ENCODE measurements around the gene RXRG. TPM values are rescaled to one million over a fixed set of nuclear protein-coding genes. Genes with fewer than 3 reads are reported as not detected.

The RXRG gene
- total RNA-seq, 1 experiment from 2014 or later: not detected

DNA sequence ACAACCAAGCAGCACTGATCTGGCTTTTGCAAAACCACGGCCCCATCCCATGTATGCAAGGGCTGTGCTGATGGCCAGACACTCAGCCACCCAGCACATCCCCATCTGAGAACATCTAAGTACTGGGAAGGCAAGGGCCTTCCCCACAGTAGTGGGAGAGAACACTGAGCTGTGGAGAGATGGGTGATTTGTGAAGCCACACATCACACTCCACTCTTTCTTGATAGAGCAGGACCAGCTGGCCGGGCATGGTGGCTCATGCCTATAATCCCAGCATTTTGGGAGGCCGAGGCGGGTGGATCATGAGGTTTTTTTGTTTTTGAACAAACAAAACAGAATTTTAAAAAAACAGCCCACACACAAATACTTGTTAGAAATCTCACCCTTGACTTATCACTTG, 28.2 kb upstream of the RXRG start:
- H3K36me3 Mint-ChIP-seq: no peaks in the 10 kb centered on the region
- no peak overlapping the region for H3K27ac Mint-ChIP-seq
- peaks cover 2% of the 10 kb centered on the region; the same call in 1 of the 2 replicates for H3K27me3 Mint-ChIP-seq (ENCODE audit: low read depth)
- CTCF ChIA-PET: no interaction called here
- ATAC-seq (no peak), DNase-seq (ENCODE audit: low spot score) (no peak)
- POLR2A ChIA-PET: no interaction called here
- H3K4me1 Mint-ChIP-seq: peaks cover 15% of the 10 kb centered on the region
- H3K4me3 Mint-ChIP-seq: no peak overlapping the region
- TF ChIP-seq TEAD1 (CRISPR knock-in tag; IDR thresholded peaks at IDR 0.05) (no peak), OVOL2 (CRISPR knock-in tag; IDR thresholded peaks at IDR 0.05; ENCODE audit: borderline replicate concordance) (no peak)
- H3K9me3 Mint-ChIP-seq: peaks cover 1% of the 10 kb centered on the region; the same call in 1 of the 2 replicates

DNA sequence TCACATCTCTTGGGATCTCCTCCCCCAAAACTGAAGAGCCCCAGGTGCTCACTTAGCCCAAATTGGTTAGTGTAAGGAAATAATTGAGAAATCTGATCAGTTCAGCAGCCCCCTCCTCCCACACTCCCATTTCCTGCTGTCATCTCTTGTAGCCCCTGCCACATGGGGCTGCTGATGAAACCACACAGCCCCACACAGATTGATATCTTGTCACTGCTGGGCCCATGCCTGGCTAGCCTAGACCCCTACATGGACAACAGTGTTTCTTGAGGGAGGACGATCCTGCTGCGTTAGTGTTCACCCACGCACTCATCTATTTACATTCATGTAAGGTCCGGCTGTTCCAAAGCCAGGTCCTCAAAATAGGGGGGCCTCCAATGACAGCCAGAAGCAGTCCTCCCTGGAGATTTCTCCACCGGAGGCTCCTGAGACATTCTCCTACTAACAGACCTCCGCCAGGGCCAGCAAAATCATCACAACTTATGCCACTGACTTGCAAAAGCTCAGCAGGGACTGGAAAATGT, 23.9 kb upstream of the RXRG start:
- no peak for ATAC-seq
- ChIA-PET CTCF (no interaction called here), POLR2A (no interaction called here)
- peaks cover 2% of the 10 kb centered on the region; the same call in 1 of the 2 replicates for H3K27me3 Mint-ChIP-seq (ENCODE audit: low read depth)
- H3K27ac Mint-ChIP-seq: no peak overlapping the region
- TF ChIP-seq OVOL2 (CRISPR knock-in tag; IDR thresholded peaks at IDR 0.05; ENCODE audit: borderline replicate concordance): no peak
- TF ChIP-seq HMGA2 (CRISPR knock-in tag; IDR thresholded peaks at IDR 0.05): no peak
- TF ChIP-seq, protein P1, sequence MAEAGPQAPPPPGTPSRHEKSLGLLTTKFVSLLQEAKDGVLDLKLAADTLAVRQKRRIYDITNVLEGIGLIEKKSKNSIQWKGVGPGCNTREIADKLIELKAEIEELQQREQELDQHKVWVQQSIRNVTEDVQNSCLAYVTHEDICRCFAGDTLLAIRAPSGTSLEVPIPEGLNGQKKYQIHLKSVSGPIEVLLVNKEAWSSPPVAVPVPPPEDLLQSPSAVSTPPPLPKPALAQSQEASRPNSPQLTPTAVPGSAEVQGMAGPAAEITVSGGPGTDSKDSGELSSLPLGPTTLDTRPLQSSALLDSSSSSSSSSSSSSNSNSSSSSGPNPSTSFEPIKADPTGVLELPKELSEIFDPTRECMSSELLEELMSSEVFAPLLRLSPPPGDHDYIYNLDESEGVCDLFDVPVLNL (CRISPR knock-in tag; IDR thresholded peaks at IDR 0.05; ENCODE audit: borderline replicate concordance, low read depth): no peak
- TF ChIP-seq FOXP1 (CRISPR knock-in tag; IDR thresholded peaks at IDR 0.05; ENCODE audit: borderline replicate concordance): no peak
- TF ChIP-seq ZNF671 (CRISPR knock-in tag; IDR thresholded peaks at IDR 0.05): no peak
- TF ChIP-seq, protein P2, sequence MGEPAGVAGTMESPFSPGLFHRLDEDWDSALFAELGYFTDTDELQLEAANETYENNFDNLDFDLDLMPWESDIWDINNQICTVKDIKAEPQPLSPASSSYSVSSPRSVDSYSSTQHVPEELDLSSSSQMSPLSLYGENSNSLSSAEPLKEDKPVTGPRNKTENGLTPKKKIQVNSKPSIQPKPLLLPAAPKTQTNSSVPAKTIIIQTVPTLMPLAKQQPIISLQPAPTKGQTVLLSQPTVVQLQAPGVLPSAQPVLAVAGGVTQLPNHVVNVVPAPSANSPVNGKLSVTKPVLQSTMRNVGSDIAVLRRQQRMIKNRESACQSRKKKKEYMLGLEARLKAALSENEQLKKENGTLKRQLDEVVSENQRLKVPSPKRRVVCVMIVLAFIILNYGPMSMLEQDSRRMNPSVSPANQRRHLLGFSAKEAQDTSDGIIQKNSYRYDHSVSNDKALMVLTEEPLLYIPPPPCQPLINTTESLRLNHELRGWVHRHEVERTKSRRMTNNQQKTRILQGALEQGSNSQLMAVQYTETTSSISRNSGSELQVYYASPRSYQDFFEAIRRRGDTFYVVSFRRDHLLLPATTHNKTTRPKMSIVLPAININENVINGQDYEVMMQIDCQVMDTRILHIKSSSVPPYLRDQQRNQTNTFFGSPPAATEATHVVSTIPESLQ (CRISPR knock-in tag; IDR thresholded peaks at IDR 0.05): no peak
- TF ChIP-seq, protein P3, sequence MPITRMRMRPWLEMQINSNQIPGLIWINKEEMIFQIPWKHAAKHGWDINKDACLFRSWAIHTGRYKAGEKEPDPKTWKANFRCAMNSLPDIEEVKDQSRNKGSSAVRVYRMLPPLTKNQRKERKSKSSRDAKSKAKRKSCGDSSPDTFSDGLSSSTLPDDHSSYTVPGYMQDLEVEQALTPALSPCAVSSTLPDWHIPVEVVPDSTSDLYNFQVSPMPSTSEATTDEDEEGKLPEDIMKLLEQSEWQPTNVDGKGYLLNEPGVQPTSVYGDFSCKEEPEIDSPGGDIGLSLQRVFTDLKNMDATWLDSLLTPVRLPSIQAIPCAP (CRISPR knock-in tag; IDR thresholded peaks at IDR 0.05): no peak
- no peak for TF ChIP-seq TP53 (CRISPR knock-in tag; IDR thresholded peaks at IDR 0.05)
- TF ChIP-seq NR2C2 (CRISPR knock-in tag; IDR thresholded peaks at IDR 0.05): no peak
- no peak for TF ChIP-seq TCF7 (CRISPR knock-in tag; IDR thresholded peaks at IDR 0.05; ENCODE audit: low read depth)
- TF ChIP-seq, protein P4, sequence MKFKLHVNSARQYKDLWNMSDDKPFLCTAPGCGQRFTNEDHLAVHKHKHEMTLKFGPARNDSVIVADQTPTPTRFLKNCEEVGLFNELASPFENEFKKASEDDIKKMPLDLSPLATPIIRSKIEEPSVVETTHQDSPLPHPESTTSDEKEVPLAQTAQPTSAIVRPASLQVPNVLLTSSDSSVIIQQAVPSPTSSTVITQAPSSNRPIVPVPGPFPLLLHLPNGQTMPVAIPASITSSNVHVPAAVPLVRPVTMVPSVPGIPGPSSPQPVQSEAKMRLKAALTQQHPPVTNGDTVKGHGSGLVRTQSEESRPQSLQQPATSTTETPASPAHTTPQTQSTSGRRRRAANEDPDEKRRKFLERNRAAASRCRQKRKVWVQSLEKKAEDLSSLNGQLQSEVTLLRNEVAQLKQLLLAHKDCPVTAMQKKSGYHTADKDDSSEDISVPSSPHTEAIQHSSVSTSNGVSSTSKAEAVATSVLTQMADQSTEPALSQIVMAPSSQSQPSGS (CRISPR knock-in tag; IDR thresholded peaks at IDR 0.05; ENCODE audit: borderline replicate concordance, low read depth): no peak
- no peak for TF ChIP-seq NFE2L1 (CRISPR knock-in tag; IDR thresholded peaks at IDR 0.05)
- TF ChIP-seq TEAD4 (CRISPR knock-in tag; IDR thresholded peaks at IDR 0.05): no peak
- TF ChIP-seq, protein P5, sequence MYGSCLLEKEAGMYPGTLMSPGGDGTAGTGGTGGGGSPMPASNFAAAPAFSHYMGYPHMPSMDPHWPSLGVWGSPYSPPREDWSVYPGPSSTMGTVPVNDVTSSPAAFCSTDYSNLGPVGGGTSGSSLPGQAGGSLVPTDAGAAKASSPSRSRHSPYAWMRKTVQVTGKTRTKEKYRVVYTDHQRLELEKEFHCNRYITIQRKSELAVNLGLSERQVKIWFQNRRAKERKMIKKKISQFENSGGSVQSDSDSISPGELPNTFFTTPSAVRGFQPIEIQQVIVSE (CRISPR knock-in tag; IDR thresholded peaks at IDR 0.05; ENCODE audit: borderline replicate concordance): no peak
- TF ChIP-seq NR1H2 (CRISPR knock-in tag; IDR thresholded peaks at IDR 0.05): no peak
- TF ChIP-seq SMAD4 (CRISPR knock-in tag; IDR thresholded peaks at IDR 0.05): no peak
- TF ChIP-seq, protein P6, sequence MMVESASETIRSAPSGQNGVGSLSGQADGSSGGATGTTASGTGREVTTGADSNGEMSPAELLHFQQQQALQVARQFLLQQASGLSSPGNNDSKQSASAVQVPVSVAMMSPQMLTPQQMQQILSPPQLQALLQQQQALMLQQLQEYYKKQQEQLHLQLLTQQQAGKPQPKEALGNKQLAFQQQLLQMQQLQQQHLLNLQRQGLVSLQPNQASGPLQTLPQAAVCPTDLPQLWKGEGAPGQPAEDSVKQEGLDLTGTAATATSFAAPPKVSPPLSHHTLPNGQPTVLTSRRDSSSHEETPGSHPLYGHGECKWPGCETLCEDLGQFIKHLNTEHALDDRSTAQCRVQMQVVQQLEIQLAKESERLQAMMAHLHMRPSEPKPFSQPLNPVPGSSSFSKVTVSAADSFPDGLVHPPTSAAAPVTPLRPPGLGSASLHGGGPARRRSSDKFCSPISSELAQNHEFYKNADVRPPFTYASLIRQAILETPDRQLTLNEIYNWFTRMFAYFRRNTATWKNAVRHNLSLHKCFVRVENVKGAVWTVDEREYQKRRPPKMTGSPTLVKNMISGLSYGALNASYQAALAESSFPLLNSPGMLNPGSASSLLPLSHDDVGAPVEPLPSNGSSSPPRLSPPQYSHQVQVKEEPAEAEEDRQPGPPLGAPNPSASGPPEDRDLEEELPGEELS (CRISPR knock-in tag; IDR thresholded peaks at IDR 0.05): no peak
- TF ChIP-seq, protein P7, sequence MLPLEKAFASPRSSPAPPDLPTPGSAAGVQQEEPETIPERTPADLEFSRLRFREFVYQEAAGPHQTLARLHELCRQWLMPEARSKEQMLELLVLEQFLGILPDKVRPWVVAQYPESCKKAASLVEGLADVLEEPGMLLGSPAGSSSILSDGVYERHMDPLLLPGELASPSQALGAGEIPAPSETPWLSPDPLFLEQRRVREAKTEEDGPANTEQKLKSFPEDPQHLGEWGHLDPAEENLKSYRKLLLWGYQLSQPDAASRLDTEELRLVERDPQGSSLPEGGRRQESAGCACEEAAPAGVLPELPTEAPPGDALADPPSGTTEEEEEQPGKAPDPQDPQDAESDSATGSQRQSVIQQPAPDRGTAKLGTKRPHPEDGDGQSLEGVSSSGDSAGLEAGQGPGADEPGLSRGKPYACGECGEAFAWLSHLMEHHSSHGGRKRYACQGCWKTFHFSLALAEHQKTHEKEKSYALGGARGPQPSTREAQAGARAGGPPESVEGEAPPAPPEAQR (CRISPR knock-in tag; IDR thresholded peaks at IDR 0.05): no peak
- TF ChIP-seq, protein P8, sequence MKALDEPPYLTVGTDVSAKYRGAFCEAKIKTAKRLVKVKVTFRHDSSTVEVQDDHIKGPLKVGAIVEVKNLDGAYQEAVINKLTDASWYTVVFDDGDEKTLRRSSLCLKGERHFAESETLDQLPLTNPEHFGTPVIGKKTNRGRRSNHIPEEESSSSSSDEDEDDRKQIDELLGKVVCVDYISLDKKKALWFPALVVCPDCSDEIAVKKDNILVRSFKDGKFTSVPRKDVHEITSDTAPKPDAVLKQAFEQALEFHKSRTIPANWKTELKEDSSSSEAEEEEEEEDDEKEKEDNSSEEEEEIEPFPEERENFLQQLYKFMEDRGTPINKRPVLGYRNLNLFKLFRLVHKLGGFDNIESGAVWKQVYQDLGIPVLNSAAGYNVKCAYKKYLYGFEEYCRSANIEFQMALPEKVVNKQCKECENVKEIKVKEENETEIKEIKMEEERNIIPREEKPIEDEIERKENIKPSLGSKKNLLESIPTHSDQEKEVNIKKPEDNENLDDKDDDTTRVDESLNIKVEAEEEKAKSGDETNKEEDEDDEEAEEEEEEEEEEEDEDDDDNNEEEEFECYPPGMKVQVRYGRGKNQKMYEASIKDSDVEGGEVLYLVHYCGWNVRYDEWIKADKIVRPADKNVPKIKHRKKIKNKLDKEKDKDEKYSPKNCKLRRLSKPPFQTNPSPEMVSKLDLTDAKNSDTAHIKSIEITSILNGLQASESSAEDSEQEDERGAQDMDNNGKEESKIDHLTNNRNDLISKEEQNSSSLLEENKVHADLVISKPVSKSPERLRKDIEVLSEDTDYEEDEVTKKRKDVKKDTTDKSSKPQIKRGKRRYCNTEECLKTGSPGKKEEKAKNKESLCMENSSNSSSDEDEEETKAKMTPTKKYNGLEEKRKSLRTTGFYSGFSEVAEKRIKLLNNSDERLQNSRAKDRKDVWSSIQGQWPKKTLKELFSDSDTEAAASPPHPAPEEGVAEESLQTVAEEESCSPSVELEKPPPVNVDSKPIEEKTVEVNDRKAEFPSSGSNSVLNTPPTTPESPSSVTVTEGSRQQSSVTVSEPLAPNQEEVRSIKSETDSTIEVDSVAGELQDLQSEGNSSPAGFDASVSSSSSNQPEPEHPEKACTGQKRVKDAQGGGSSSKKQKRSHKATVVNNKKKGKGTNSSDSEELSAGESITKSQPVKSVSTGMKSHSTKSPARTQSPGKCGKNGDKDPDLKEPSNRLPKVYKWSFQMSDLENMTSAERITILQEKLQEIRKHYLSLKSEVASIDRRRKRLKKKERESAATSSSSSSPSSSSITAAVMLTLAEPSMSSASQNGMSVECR (CRISPR knock-in tag; IDR thresholded peaks at IDR 0.05; ENCODE audit: borderline replicate concordance): no peak
- no peak for TF ChIP-seq ZNF138 (CRISPR knock-in tag; conservative IDR thresholded peaks at IDR 0.05)
- peaks cover 45% of the 10 kb centered on the region for H3K4me1 Mint-ChIP-seq
- no peak overlapping the region for H3K4me3 Mint-ChIP-seq
- DNase-seq (ENCODE audit: low spot score): no peak
- H3K36me3 Mint-ChIP-seq: no peaks in the 10 kb centered on the region
- H3K9me3 Mint-ChIP-seq: no peaks in the 10 kb centered on the region

All from WTC11 (cell line).